NCI-H146 treated with DMSO at 0.1 percent for 48 hours (cell line): ENCODE results near the gene PTPRN2.
"Not testable (repeated sequence)": the region's sequence is repeated elsewhere in the genome, so short reads cannot be mapped to it uniquely, and the experiment has no call there.

Experiments
- DNase-seq: peaks from one replicate; lab custom pipeline; 2025; ENCODE audit not compliant: unreplicated experiment; lab: John Stamatoyannopoulos, UW

PTPRN2 gene

DNA sequence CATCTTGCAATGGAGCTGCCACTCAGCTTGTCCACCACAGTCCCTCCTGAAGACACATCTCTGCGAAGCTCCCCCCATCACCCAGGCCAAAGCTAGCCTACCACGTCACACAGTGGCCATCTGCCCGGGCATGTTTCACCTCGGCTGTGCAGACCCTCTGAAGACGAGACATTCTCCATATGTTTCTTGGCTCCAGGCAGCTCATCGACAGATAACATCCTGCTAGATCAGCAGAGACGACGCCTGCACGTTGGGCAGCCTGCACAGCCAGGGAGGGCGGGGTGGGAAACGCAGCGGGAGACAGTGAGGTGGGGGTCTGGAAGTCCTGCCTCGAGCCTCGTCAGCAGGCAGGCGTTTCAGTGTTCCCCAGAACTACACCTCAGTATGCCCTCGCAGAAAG is 53.0 kb downstream of the PTPRN2 start:
- no peak for DNase-seq

DNA sequence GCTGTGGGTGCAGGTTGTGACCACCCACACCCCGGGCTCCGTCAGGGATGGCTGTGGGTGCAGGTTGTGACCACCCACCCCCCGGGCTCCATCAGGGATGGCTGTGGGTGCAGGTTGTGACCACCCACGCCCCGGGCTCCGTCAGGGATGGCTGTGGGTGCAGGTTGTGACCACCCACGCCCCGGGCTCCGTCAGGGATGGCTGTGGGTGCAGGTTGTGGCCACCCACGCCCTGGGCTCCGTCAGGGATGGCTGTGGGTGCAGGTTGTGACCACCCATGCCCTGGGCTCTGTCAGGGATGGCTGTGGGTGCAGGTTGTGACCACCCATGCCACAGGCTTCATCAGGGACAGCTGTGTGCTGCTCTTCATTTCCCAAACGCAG is 53.5 kb downstream of the PTPRN2 start:
- DNase-seq, result not testable (repeated sequence)

DNA sequence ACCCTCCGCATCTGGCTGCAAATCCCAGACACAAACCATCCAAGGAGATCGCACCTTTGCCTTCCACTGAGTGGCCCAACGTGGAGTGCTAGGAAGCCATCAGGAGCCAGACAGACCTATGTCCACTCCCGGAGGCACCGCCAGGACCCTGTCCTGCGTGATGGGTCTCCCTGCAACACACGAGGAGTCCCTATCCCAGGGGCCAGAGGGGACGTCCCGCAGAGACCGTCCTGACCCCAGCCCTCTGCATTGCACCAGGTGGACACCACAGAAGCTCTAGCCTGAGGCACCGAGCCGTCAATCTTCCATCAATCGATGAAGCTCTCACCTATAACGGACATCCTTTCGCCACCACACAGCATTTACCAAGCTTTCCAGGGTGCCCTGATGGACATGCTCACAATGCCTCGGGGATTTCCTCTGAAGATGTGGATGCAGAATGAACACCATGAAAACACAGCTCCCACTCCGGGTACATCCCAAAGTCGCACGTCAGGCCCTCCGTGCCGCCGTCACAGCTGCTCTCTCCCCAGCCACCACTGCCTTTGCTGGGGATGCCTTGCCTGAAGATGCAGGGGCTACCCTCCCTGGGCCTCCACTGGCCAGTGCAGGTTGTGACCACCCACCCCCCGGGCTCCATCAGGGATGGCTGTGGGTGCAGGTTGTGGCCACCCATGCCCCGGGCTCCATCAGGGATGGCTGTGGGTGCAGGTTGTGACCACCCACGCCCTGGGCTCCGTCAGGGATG is 54.1 kb downstream of the PTPRN2 start:
- no peak for DNase-seq

DNA sequence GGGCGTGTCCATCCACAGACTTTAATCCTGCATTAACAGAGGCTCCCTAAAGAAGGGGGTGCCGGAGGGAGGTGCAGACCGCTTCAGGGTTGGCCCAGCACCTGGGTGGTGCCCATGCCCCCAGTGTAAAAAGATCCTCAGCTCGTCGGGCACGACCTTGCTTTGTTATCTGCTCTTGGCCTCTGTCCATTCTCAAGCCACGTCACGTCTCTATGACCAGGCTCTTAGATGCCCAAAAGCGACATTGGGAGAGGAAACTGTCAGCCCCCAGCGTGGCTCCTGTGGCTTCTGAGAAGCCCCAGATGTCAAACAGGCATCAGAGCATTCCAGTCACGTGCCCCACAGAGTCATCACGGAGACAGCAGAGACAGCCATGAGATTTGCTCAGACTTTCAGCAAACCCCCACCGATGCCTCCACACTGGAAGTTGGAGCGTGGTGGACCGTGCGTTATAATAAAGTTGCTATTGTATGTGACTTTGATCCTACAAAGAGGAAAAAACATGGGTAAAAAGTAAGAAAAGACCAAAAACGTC is 55.5 kb downstream of the PTPRN2 start:
- no peak for DNase-seq

DNA sequence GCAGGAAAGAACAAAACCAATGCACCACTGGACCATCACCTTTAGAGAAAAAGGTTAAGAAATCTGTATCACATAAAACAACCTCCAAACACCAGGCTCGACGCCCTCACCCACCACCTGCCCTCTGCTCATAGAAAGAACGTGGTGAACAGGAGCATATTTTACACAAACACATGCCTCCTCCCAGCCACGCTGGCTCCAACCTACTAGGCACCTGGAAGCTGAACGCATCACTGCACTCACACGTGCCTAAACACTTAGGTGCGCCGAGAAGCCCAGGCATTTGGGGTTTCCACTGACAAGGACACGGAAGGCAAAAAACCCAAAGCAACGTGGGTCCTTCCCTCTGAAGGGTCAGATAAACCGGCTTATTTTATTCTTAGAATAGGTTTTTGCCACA is 56.0 kb downstream of the PTPRN2 start:
- no peak for DNase-seq

DNA sequence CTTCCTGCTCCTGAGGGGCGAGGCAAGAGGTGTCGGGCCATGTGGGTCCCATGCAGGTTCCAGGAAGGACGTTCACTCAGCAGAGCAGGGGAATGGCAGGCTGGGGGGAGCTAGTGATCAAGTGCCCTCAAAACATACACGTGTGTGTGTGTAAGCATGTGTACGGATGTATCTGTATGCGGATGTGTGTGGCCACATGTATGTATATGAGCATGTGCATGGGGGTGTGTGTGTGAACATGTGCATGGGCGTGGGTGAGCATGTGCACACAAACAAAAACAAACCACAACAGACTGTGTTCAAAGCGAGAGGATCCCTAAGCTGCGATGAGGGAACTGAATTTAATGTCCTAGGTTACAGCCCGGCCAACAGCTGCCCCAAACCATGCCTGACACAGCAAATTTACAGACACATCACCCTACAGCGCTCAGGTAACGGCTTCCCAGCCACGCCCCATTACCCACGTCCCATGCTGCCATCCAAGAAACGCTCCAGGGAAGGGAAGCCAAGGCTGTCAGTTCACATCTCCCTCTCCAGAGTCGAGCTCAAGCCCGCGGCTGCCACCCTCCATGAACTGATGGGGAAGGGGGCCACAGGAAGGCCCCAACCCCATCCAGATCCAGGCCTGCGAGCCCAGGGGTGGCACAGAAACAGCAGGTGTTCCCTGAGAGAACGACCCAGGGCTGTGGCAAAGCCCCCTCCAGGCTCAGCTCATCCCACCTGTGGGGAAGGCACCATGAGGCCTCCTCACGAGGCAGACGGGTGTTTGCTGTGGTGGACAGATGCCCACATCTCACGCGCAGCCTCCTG is 56.6 kb downstream of the PTPRN2 start:
- no peak for DNase-seq

DNA sequence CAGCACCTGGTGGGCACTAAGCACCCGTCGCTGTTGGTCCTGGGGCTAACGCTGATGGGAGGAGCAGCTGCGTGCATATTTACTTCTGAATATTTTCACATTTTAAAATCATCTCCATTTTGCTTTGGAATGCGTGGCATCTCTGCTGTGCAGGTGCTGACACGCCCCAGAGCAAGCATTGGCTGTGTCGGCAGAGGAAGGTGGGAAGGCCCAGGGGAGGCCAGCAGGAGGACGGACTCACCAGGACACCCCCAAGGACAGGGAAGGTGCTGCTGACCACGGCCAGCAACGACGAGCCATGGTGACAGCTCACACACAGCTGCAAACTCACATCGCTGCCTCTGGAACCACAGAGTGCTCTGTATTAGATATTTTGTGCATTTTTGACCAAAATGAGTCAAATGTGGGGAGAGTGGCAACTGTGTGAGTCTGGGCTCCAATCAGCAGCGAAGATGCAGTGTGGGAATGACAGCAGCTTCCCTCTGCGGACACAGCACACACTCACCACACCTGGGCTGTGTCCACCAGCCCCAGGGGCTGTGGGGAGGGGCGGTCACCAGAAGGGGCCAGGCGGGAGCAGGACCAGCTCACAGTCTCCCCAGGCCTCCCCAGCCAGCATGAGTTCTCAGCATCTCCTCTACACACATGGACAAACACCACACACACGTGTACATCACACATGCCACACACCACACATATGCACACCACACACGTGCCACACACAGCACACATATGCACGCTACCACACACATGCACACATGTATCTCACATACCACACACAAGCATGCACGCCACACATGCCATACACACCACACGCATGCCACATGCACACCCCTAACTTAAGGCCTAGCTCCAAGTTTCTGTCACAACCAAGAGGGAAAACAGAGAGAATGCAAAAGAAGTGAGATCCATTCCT is 58.2 kb downstream of the PTPRN2 start:
- no peak for DNase-seq

DNA sequence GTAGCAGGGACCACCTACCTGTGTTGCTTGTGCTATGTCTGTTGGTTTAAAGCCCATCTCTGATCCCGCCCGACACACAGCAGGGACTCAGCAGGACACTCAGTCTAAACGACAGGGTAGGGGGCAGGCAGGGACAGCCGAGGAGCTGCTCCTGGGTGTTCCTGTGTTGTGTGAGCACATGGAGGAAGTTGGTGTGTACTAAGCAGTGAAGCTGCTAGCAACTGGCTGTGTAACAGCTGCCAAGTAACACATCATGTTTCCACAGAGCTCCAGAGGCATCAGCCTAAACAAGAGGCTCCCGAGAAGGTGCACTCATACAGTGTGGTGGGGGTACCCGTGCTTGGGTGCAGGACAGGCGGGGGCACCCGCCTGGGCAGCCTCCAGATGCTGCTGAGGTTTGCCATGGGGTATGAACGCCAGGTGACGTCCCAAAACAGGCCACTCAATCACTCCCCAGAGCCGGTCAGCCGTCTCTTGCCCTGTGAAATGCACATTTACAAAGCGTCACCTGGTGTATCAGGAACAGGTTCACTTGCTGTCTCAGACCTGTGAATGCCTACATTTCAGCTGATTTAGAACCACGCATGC is 59.6 kb downstream of the PTPRN2 start:
- no peak for DNase-seq

DNA sequence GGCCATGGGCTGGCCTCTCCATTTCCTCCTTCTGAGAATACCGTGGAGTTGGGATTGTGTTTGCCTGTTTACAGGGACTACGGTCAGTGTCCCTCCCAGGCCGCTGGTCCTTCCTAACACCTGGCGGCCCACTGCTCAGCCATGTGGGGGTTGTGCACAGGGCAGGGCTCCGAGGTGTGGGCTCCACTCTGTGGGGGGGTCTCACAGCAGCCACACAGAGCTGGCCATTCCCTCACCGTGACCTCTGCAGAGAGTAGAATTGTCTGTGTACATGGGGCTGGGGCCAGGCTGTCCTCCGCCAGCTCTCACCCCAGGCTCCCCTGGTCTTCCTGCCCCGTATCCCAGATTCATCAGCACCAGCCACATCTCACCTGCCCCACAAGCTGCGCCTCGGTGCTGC is 60.1 kb downstream of the PTPRN2 start:
- DNase-seq, result no peak

DNA sequence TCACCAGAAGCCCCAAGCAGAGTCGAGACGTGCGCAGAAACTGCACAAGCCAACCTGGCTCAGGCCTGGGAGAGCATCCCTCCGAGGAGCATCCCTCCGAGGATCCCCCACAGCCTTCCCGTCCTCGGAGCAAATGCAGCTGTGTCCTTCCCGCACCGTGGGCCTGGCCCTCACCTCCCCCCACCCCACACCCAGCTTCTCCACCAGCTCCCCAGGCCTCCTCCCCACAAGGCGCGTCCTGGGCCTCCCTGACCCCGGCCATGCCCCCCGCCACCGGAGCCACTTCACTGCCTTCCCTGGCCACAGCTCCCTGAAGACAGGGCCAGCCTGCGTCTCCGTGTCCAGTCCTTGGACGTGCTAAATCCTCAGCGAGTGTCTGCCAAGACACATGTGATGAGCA is 60.6 kb downstream of the PTPRN2 start:
- no peak for DNase-seq

DNA sequence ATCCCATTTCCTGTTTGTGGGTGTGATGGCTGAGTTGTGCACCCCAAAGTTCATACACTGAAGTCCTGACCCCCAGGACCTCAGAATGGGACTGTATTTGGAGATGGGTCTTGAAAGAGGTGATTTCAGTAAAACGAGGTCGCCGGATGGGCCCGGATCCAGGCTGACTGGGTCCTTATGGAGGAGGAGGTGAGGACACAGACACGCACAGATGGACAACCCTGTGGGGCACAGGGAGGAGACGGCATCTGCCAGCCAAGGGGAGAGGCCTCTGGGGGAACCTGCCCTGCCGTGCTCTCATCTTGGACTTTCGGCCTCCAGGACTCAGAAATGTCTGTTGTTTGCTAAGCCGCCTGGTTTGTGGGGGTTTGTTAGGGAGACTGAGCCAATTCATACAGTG is 61.1 kb downstream of the PTPRN2 start:
- DNase-seq, result no peak

DNA sequence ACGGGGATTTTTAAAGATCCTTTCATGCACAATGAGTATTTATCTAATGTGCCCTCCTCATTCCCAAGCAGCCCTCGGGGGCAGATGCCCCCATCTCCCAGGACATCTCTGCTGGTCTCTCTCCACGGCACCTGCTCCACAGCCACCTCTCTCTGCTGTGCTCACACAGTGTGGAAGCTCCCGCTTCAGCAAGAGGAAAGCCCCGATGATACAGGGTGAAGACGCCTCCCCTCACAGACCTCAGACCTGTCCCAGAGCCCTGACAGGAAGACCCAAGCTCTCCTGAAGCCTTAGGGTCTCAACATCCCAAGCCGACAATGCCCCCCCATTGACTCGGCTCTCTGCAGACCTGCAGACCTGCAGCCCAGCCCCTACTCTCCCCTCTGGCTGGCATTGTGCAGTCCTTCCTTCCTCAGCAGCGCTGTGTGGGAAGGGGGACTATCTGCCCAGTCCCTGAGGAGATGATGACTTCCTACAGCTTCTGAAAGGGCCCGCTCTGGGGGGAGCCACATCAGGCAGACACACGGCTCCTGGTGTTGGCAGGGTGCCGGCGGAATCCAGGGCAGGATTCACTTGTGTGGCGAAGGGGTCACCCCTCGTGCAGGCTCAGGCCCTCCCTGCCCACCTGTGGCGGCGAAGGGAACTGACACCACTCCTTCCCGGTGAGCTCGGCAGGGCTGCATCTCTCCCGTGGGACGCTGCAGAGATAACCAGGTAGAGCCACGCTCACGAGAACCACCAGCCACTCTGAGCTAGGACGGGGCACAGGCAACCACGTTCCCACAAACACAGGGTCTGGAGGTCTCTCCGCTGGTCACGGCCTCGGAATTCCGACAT is 61.8 kb downstream of the PTPRN2 start:
- DNase-seq, result no peak

DNA sequence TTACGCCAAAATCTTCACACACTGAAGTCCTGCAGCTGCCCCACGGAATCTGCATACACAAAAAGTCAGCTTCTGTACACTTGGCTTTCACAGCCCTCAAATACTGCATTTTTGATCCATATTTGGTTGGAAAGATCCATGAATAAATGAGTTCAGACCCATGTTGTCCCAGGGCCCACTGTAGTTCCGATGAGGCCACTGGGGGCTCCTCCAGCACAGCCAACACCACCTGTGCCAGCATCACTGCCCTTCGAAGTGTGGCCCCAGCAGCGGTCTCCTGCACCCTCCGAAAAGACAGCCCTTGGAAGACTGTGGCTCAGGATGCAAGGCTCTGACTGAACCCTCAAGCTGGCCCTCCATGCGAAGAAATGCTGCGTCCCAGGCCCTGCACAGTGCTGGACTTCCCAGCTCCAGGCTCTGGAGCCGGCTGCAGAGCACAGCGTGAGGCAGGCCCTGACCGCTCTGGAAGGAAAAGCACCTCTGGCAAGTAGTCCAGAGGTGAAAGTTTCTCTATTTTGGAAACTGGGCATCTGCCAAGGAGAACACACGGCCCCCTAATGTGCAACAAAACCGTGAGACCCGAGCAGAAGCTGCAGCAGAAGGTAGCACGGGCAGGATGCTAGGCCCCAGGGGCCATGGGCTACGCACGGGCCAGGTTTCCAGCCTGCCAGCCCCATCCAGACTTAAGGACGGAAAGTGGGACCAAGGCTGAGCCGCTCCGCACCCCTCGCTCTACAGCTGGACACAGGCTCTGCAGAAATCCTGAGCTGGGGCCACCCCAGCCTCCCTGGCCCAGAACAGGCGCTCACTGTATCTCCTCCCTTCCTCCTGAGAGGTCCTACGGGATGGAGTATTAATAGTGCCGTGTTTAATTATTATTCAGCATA is 62.6 kb downstream of the PTPRN2 start:
- DNase-seq, result no peak

DNA sequence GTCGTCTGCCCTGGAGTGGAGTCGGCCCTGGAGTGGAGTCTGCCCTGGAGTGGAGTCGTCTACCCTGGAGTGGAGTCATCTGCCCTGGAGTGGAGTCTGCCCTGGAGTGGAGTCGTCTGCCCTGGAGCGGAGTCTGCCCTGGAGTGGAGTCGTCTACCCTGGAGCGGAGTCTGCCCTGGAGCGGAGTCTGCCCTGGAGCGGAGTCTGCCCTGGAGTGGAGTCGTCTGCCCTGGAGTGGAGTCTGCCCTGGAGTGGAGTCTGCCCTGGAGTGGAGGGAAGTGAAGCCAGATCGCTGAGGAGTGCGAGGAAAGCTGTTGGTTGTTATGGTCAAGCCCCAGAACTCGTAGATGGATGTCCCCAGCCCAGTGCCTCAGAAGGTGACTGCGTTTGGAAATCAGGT is 63.3 kb downstream of the PTPRN2 start:
- DNase-seq, result peak; percentile 4

DNA sequence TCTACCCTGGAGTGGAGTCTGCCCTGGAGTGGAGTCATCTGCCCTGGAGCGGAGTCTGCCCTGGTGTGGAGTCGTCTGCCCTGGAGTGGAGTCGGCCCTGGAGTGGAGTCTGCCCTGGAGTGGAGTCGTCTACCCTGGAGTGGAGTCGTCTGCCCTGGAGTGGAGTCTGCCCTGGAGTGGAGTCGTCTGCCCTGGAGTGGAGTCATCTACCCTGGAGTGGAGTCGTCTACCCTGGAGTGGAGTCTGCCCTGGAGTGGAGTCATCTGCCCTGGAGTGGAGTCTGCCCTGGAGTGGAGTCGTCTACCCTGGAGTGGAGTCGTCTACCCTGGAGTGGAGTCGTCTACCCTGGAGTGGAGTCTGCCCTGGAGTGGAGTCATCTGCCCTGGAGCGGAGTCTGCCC is 63.7 kb downstream of the PTPRN2 start:
- DNase-seq, result not testable (repeated sequence)

DNA sequence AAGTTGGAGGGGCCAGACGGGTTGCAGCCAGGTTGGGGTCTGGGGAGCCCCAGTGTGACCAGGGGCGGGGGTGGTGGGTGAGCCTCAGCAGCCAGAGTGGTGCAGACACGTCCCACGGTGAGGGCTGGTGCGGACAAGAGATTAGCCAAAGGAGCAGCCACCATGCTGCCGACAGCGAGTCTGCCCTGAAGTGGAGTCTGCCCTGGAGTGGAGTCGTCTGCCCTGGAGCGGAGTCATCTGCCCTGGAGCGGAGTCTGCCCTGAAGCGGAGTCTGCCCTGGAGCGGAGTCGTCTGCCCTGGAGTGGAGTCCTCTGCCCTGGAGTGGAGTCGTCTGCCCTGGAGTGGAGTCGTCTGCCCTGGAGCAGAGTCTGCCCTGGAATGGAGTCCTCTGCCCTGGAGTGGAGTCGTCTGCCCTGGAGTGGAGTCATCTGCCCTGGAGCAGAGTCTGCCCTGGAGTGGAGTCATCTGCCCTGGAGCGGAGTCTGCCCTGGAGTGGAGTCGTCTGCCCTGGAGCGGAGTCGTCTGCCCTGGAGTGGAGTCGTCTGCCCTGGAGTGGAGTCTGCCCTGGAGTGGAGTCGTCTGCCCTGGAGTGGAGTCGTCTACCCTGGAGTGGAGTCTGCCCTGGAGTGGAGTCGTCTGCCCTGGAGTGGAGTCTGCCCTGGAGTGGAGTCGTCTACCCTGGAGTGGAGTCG is 64.3 kb downstream of the PTPRN2 start:
- not testable (repeated sequence) for DNase-seq

DNA sequence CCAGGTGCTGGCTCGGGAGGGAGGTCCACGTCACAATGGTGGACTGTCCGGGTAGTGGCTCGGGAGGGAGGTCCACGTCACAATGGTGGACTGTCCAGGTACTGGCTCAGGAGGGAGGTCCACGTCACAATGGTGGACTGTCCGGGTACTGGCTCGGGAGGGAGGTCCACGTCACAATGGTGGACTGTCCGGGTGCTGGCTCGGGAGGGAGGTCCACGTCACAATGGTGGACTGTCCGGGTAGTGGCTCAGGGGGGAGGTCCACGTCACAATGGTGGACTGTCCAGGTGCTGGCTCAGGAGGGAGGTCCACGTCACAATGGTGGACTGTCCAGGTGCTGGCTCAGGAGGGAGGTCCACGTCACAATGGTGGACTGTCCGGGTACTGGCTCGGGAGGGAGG is 65.8 kb downstream of the PTPRN2 start:
- DNase-seq, result not testable (repeated sequence)

DNA sequence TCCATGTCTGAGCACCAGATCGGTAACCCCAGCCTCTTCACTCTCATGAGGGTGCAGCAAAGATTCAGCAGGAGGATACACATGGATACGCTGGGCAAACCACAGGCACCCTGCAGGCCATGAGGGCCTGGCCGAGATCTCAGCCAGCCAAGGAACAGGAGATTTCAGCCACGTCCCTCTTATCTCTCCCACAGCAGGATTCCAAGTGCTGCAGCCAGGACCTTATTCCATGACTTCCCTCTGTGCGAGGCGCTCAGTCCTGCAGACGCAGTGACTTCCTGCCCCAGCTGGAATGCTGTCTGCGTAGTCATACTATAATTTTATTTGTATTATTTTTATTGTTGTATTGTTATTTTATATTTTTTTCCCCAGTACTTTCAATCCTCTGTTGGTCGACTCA is 66.8 kb downstream of the PTPRN2 start:
- no peak for DNase-seq
